Measurements from ENCODE around the gene SPHK2. TPM values are rescaled to one million over a fixed set of nuclear protein-coding genes. Genes with fewer than 3 reads are reported as not detected.

The SPHK2 gene
- total RNA-seq, 2 donors from 2014 or later: 36.2 to 48.4 TPM

DNA sequence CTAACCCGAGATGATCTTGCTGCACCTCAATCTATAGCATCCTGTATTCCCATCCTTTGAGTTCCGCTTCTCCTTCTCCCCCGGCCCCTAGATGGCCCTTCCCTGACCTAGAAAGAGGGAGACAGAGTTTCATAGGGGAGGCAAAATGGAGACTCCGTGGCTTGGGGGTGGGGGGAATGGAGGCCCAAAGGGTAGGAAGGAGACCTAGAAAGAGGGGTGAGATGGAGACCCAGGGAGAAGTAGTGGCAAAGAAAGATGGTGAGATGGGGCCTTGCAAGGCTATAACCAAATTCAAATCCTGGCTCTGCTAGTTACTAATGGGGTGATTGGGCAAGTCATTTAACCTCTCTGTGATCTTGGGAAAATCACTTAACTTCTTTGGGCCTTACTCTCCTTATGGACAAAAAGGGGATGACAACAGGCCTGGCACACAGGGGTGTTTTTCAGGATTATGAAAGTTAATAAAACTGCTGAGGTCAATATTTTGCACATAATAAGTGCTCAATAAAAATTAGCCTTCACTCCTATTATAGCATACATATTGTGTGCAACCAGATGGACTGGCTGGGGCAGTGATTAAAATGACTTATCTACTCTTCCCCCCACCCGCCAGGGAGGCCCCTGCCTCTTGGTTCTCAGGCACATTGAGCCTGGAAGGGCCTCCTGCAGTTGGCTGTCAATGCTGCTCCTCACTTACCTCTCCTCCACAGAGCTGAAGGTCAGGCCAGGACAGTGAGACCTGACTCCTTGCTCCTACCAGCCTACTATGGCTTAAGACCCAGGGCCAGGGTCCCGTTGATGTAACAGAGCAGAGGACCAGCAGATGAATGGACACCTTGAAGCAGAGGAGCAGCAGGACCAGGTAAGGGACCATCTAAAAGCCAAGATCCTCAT, 633 bp downstream of the SPHK2 start:
- peak overlapping the region; percentile 88 for H3K4me3 ChIP-seq
- H3K4me1 ChIP-seq: peaks cover 17% of the 10 kb centered on the region
- peak; percentile 21 for DNase-seq
- H3K9ac ChIP-seq (ENCODE audit: low read depth in 2 of 2, low read length in 2 of 2): peak overlapping the region; percentile 81 to 100
- H3K36me3 ChIP-seq: peaks cover 4% of the 10 kb centered on the region
- TF ChIP-seq, protein P1, sequence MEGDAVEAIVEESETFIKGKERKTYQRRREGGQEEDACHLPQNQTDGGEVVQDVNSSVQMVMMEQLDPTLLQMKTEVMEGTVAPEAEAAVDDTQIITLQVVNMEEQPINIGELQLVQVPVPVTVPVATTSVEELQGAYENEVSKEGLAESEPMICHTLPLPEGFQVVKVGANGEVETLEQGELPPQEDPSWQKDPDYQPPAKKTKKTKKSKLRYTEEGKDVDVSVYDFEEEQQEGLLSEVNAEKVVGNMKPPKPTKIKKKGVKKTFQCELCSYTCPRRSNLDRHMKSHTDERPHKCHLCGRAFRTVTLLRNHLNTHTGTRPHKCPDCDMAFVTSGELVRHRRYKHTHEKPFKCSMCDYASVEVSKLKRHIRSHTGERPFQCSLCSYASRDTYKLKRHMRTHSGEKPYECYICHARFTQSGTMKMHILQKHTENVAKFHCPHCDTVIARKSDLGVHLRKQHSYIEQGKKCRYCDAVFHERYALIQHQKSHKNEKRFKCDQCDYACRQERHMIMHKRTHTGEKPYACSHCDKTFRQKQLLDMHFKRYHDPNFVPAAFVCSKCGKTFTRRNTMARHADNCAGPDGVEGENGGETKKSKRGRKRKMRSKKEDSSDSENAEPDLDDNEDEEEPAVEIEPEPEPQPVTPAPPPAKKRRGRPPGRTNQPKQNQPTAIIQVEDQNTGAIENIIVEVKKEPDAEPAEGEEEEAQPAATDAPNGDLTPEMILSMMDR (IDR thresholded peaks at IDR 0.05): no peak
- no peaks in the 10 kb centered on the region for H3K9me3 ChIP-seq
- H3K27ac ChIP-seq: peak overlapping the region; percentile 93
- H3K27me3 ChIP-seq: no peaks in the 10 kb centered on the region
- intact Hi-C loops (cut with DNase I): loop anchor here (10.0 kb wide), 1 partner anchor 295 kb away; the partner anchor contains the start of gene EMP3

DNA sequence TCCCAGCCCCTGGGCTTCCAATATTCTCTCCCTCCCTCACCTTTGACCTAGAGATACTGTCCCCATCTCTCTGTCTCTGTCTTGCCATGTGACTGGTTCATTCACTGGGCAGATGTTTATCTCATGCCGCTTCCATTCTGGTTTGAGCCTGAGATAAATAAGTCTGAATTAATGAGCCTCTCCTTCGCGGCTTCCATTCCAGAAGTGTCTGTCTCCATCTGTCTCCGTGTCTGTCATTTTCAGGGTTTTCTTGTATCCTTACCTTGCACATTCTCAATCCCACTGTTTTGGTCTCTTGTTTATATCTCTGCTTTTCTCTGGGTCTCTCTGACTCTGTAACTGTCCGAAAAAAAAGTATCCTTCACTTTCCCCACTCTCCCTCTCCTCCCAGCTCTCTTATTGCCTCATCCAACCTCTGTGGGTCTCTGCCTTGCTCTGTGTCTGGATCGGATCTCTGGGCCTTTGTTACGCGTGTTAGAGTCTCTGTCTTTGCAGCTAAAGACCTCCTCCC, 4.3 kb downstream of the SPHK2 start:
- Histone ChIP-seq H3K9me3 (no peaks in the 10 kb centered on the region), H3K36me3 (no peaks in the 10 kb centered on the region), H3K27ac (peak overlapping the region; percentile 54), H3K4me1 (peaks cover 11% of the 10 kb centered on the region), H3K27me3 (no peaks in the 10 kb centered on the region), H3K9ac (ENCODE audit: low read depth in 2 of 2, low read length in 2 of 2) (peak overlapping the region in 1 of 2 donors; percentile 76), H3K4me3 (peak overlapping the region; percentile 42)
- no peak for DNase-seq
- intact Hi-C loops (cut with DNase I): no loop called here
- TF ChIP-seq, protein P1 (IDR thresholded peaks at IDR 0.05): no peak

DNA sequence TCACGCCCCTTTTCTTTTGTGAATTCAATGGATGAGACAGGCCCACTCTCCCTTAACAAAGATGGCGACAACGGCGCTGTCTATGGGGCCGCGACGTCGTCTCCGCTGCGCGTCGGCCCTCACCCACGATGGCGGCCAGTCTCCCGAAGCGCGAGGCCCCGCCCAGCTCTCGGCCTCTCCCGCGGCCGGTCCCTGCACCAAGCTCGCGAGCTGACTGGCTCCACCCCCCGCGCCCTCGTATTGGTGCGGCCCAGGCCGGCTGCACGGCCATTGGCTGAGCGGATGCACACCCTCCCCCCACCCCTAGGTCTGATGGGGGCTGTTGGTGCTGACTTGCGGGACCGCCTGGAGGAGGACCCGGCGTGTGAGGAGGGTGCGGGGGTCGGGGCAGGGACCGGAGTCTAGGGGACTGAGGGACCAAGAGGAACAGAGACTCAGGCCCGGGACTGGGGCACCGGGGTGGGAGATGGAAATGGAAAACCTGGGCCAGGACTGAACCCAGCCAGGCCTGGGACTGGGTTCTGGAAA, 4.8 kb downstream of the SPHK2 start:
- Histone ChIP-seq H3K27me3 (no peaks in the 10 kb centered on the region), H3K4me1 (peaks cover 11% of the 10 kb centered on the region), H3K9ac (ENCODE audit: low read depth in 2 of 2, low read length in 2 of 2) (peak overlapping the region; percentile 76 to 79), H3K36me3 (no peaks in the 10 kb centered on the region), H3K9me3 (no peaks in the 10 kb centered on the region), H3K27ac (peak overlapping the region; percentile 54), H3K4me3 (peak overlapping the region; percentile 42)
- intact Hi-C loops (cut with DNase I): no loop called here
- peak; percentile 98 for DNase-seq
- TF ChIP-seq, protein P1 (IDR thresholded peaks at IDR 0.05): no peak

DNA sequence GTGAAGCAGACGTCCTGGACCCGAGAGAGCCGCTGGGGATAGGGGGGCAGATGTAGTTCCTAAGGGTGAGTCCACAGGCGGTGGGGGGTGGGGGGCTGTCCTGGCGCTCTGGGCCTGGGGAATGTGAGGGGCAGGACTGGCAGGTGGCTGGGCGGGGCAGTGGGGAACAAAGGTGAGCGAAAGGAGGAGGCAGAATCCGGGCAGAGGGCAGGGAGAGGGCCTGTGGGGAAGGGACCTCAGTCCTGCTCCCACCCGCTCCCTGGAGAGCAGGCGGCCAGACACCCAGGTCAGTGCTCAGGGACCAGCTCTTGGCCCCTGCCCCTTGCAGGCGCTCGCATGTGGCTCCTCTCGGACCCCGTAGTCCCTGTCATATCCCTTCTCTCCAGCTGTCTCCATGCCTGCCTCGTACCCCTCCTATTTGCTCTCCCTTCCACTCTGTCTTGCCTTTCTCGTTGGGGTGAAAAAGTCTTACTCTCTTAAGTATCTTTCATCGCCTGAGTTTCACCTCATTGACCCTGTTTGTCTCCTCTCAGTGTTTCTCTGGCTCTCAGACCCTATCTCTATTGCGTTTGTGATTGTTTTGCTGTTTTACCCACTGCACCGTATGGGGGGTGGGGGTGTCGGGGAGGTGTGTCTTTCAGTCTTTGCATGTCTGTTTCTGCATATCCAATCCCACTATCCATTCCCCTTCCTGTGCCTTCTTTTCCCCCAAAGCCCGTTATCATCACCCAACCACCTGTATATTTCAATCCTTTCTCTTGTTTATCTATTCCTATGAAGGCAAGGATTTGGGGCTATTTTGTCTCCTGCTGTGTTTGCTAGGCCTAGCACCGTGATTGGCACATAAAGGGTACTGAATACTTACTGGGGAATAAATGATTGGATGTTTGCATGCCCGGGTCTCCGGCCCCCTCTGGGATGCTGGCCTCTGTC, 5.8 kb downstream of the SPHK2 start:
- Histone ChIP-seq H3K27ac (peak overlapping the region; percentile 54), H3K9me3 (no peaks in the 10 kb centered on the region), H3K4me1 (peaks cover 16% of the 10 kb centered on the region), H3K36me3 (no peaks in the 10 kb centered on the region), H3K4me3 (peak overlapping the region; percentile 42), H3K27me3 (no peaks in the 10 kb centered on the region), H3K9ac (ENCODE audit: low read depth in 2 of 2, low read length in 2 of 2) (peak overlapping the region; percentile 76 to 79)
- DNase-seq: peak; percentile 79
- intact Hi-C loops (cut with DNase I): no loop called here
- TF ChIP-seq, protein P1 (IDR thresholded peaks at IDR 0.05): no peak

DNA sequence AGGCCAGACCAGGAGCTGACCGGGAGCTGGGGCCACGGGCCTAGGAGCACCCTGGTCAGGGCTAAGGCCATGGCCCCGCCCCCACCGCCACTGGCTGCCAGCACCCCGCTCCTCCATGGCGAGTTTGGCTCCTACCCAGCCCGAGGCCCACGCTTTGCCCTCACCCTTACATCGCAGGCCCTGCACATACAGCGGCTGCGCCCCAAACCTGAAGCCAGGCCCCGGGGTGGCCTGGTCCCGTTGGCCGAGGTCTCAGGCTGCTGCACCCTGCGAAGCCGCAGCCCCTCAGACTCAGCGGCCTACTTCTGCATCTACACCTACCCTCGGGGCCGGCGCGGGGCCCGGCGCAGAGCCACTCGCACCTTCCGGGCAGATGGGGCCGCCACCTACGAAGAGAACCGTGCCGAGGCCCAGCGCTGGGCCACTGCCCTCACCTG, 6.6 kb downstream of the SPHK2 start:
- Histone ChIP-seq H3K9ac (ENCODE audit: low read depth in 2 of 2, low read length in 2 of 2) (peak overlapping the region; percentile 14 to 76), H3K4me3 (no peak overlapping the region), H3K9me3 (no peaks in the 10 kb centered on the region), H3K36me3 (no peaks in the 10 kb centered on the region), H3K27me3 (no peaks in the 10 kb centered on the region), H3K27ac (no peak overlapping the region), H3K4me1 (peaks cover 24% of the 10 kb centered on the region)
- intact Hi-C loops (cut with DNase I): no loop called here
- TF ChIP-seq, protein P1 (IDR thresholded peaks at IDR 0.05): no peak
- peak; percentile 34 for DNase-seq
